SK-N-SH treated with all-trans-retinoic acid at 6 μM for 48 hours (cell line): ENCODE measurements around the gene TAGLN2.

Experiments
- ATAC-seq: fragments of 200-7000 bp; cut with Tn5 transposase; 3 replicates; pipeline ENCODE4 v1.9.1; 2020; ENCODE audit warnings: mild to moderate bottlenecking, moderate library complexity
- ARNTL ChIP-seq: fragments of 450-650 bp; formaldehyde crosslinking; IDR thresholded peaks from 2 replicates; pipeline ENCODE4 v1.5.0; 2020; ENCODE audit warnings: low read depth, mild to moderate bottlenecking, moderate library complexity, borderline replicate concordance
- BACH2 ChIP-seq: fragments of 250-450 bp; sonication (Bioruptor Pico); IDR thresholded peaks from 2 replicates; pipeline ENCODE4 v1.9.0; 2021; ENCODE audit warnings: mild to moderate bottlenecking, borderline replicate concordance
- CSDC2 ChIP-seq: fragments of 250-450 bp; sonication (Bioruptor Pico); IDR thresholded peaks from 2 replicates; pipeline ENCODE4 v1.5.0; 2020; ENCODE audit warnings: mild to moderate bottlenecking, moderate library complexity
- ESRRG ChIP-seq: fragments of 250-450 bp; sonication (Bioruptor Pico); IDR thresholded peaks from 2 replicates; pipeline ENCODE4 v1.6.1; 2021; ENCODE audit warnings: mild to moderate bottlenecking
- ISL1 ChIP-seq: fragments of 250-450 bp; sonication (Bioruptor Pico); IDR thresholded peaks from 2 replicates; pipeline ENCODE4 v2.1.2; 2022; ENCODE audit warnings: mild to moderate bottlenecking, moderate library complexity
- OSR1 ChIP-seq: fragments of 250-450 bp; sonication (Bioruptor Pico); IDR thresholded peaks from 2 replicates; pipeline ENCODE4 v1.8.0; 2022; ENCODE audit warnings: moderate library complexity, mild to moderate bottlenecking, inconsistent platforms
- PPARA ChIP-seq: fragments of 250-450 bp; sonication (Bioruptor Pico); IDR thresholded peaks from 2 replicates; pipeline ENCODE4 v1.5.0; 2020; ENCODE audit warnings: mild to moderate bottlenecking, borderline replicate concordance
- RARB ChIP-seq: fragments of 250-450 bp; sonication (Bioruptor Pico); IDR thresholded peaks from 2 replicates; pipeline ENCODE4 v1.8.0; 2021; ENCODE audit warnings: mild to moderate bottlenecking, moderate library complexity
- SNAI2 ChIP-seq: fragments of 250-450 bp; sonication (Bioruptor Pico); IDR thresholded peaks from 2 replicates; pipeline ENCODE4 v1.5.0; 2020; ENCODE audit warnings: mild to moderate bottlenecking, moderate library complexity
- TCF4 ChIP-seq: fragments of 250-450 bp; sonication (Bioruptor Pico); IDR thresholded peaks from 2 replicates; pipeline ENCODE4 v1.8.0; 2021; ENCODE audit warnings: mild to moderate bottlenecking, moderate library complexity, borderline replicate concordance
- TOX ChIP-seq: fragments of 250-450 bp; sonication (Bioruptor Pico); IDR thresholded peaks from 2 replicates; pipeline ENCODE4 v1.8.0; 2021; ENCODE audit warnings: mild to moderate bottlenecking, moderate library complexity, borderline replicate concordance
- ZC3H10 ChIP-seq: fragments of 250-450 bp; sonication (Bioruptor Pico); IDR thresholded peaks from 2 replicates; pipeline ENCODE4 v1.5.1; 2021; ENCODE audit warnings: mild to moderate bottlenecking, moderate library complexity
- ZFP3 ChIP-seq: fragments of 250-450 bp; sonication (Bioruptor Pico); IDR thresholded peaks from 2 replicates; pipeline ENCODE4 v1.5.0; 2020; ENCODE audit warnings: mild to moderate bottlenecking, moderate library complexity
- ZNF565 ChIP-seq: fragments of 450-650 bp; formaldehyde crosslinking; conservative IDR thresholded peaks from 2 replicates; pipeline ENCODE4 v1.5.0; 2020; ENCODE audit warnings: low read depth, mild to moderate bottlenecking, moderate library complexity
- ZNF70 ChIP-seq: fragments of 450-650 bp; formaldehyde crosslinking; IDR thresholded peaks from 2 replicates; pipeline ENCODE4 v1.5.0; 2020; ENCODE audit warnings: mild to moderate bottlenecking, moderate library complexity
- ZNF8 ChIP-seq: fragments of 450-650 bp; formaldehyde crosslinking; IDR thresholded peaks from 2 replicates; pipeline ENCODE4 v1.5.0; 2020; ENCODE audit warnings: mild to moderate bottlenecking, moderate library complexity
- TF ChIP-seq, protein P1 (sequence below): fragments of 250-450 bp; sonication (Bioruptor Pico); IDR thresholded peaks from 2 replicates; pipeline ENCODE4 v1.8.0; 2020; ENCODE audit warnings: mild to moderate bottlenecking, moderate library complexity, borderline replicate concordance
- TF ChIP-seq, protein P2 (sequence below): fragments of 250-450 bp; sonication (Bioruptor Pico); IDR thresholded peaks from 2 replicates; pipeline ENCODE4 v1.5.1; 2020; ENCODE audit warnings: low read depth, mild to moderate bottlenecking, moderate library complexity
- TF ChIP-seq, protein P3 (sequence below): fragments of 250-450 bp; sonication (Bioruptor Pico); IDR thresholded peaks from 2 replicates; pipeline ENCODE4 v1.8.0; 2021; ENCODE audit warnings: low read depth, mild to moderate bottlenecking, moderate library complexity, borderline replicate concordance
- TF ChIP-seq, protein P4 (sequence below): fragments of 250-450 bp; sonication (Bioruptor Pico); IDR thresholded peaks from 2 replicates; pipeline ENCODE4 v1.5.1; 2021; ENCODE audit warnings: mild to moderate bottlenecking, moderate library complexity
- TF ChIP-seq, protein P5 (sequence below): fragments of 250-450 bp; sonication (Bioruptor Pico); IDR thresholded peaks from 2 replicates; pipeline ENCODE4 v1.5.0; 2020; ENCODE audit warnings: mild to moderate bottlenecking, moderate library complexity

TAGLN2 gene

DNA sequence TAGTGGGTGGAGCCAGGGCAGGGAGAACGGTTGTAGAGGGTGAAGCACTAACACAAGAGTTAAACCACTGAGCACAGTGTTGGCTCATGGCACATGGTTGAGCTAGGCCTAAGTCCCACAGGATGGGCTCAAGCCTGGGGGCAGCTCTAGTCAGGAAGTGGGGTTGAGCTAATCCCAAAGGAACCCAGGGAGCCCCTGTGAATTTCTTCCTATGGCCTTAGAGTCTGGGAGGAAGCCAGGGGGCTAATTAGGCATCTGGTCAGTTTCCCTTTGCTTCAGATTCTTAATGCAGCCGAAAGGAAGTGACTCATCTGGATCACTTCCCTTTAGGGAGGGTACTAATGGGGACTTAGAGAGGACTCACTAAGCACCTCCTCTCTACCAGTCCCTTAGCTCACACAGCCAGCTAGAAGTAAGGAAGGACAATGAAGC lies 35.5 kb downstream of the TAGLN2 start (continued):
- TF ChIP-seq, protein P1, sequence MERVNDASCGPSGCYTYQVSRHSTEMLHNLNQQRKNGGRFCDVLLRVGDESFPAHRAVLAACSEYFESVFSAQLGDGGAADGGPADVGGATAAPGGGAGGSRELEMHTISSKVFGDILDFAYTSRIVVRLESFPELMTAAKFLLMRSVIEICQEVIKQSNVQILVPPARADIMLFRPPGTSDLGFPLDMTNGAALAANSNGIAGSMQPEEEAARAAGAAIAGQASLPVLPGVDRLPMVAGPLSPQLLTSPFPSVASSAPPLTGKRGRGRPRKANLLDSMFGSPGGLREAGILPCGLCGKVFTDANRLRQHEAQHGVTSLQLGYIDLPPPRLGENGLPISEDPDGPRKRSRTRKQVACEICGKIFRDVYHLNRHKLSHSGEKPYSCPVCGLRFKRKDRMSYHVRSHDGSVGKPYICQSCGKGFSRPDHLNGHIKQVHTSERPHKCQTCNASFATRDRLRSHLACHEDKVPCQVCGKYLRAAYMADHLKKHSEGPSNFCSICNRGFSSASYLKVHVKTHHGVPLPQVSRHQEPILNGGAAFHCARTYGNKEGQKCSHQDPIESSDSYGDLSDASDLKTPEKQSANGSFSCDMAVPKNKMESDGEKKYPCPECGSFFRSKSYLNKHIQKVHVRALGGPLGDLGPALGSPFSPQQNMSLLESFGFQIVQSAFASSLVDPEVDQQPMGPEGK (CRISPR knock-in tag) = no peak
- TF ChIP-seq CSDC2 (CRISPR knock-in tag) (no peak), PPARA (no peak), ZFP3 (CRISPR knock-in tag) (no peak), ZC3H10 (CRISPR knock-in tag) (no peak), BACH2 (CRISPR knock-in tag) (no peak), ZNF8 (CRISPR knock-in tag) (no peak)
- TF ChIP-seq, all 23 proteins: peak for 0

DNA sequence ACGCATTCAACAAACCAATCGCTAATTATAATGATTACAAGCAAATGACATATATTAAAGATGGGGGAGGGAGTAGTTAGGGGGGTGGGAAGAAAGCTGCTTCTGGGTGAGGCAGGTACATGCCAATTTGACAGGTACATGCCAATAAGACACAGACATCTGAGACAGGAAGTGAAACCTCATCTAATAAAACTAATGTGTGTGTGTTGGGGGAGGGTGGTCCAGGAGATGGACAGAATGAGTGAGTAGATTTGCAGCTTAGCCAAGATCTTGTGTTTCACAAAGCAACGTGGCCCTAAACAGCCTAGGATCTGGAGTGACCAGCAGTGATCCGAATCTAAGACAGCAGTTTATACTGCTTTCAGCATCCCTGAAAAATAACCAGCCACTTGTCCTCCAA lies 36.1 kb downstream of the TAGLN2 start:
- ATAC-seq = no peak
- no peak for TF ChIP-seq OSR1 (CRISPR knock-in tag)
- no peak for TF ChIP-seq ZNF8 (CRISPR knock-in tag)

DNA sequence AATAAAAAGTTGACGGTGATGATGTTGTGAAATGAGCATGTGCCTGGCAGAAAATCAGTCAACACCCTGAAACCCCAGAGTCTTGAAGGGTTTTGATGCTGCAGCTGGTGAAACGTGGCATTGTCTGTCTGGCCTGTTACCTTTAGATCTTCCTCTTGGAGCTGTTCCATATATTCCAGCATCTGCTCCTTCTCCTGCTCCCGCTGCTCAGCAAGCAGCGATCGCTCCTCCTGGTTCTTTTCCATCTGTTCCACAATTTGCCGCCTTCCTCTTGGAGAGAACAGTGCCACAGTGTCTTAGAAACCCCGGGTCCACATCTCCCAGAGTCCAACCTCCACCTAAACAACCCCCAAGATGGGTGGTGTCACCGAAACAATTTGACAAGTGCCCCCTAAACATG lies 41.0 kb downstream of the TAGLN2 start:
- TF ChIP-seq, protein P2, sequence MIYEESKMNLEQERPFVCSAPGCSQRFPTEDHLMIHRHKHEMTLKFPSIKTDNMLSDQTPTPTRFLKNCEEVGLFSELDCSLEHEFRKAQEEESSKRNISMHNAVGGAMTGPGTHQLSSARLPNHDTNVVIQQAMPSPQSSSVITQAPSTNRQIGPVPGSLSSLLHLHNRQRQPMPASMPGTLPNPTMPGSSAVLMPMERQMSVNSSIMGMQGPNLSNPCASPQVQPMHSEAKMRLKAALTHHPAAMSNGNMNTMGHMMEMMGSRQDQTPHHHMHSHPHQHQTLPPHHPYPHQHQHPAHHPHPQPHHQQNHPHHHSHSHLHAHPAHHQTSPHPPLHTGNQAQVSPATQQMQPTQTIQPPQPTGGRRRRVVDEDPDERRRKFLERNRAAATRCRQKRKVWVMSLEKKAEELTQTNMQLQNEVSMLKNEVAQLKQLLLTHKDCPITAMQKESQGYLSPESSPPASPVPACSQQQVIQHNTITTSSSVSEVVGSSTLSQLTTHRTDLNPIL (CRISPR knock-in tag) = no peak
- no peak for TF ChIP-seq TCF4
- TF ChIP-seq, protein P3, sequence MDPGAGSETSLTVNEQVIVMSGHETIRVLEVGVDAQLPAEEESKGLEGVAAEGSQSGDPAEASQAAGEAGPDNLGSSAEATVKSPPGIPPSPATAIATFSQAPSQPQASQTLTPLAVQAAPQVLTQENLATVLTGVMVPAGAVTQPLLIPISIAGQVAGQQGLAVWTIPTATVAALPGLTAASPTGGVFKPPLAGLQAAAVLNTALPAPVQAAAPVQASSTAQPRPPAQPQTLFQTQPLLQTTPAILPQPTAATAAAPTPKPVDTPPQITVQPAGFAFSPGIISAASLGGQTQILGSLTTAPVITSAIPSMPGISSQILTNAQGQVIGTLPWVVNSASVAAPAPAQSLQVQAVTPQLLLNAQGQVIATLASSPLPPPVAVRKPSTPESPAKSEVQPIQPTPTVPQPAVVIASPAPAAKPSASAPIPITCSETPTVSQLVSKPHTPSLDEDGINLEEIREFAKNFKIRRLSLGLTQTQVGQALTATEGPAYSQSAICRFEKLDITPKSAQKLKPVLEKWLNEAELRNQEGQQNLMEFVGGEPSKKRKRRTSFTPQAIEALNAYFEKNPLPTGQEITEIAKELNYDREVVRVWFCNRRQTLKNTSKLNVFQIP (CRISPR knock-in tag) = no peak
- no peak for TF ChIP-seq ISL1 (CRISPR knock-in tag)
- TF ChIP-seq OSR1 (CRISPR knock-in tag) = no peak
- no peak for TF ChIP-seq ESRRG (CRISPR knock-in tag)
- TF ChIP-seq ZNF8 (CRISPR knock-in tag) = no peak
- TF ChIP-seq BACH2 (CRISPR knock-in tag) = no peak
- no peak for TF ChIP-seq RARB (CRISPR knock-in tag)
- TF ChIP-seq, protein P4, sequence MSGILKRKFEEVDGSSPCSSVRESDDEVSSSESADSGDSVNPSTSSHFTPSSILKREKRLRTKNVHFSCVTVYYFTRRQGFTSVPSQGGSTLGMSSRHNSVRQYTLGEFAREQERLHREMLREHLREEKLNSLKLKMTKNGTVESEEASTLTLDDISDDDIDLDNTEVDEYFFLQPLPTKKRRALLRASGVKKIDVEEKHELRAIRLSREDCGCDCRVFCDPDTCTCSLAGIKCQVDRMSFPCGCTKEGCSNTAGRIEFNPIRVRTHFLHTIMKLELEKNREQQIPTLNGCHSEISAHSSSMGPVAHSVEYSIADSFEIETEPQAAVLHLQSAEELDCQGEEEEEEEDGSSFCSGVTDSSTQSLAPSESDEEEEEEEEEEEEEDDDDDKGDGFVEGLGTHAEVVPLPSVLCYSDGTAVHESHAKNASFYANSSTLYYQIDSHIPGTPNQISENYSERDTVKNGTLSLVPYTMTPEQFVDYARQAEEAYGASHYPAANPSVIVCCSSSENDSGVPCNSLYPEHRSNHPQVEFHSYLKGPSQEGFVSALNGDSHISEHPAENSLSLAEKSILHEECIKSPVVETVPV (CRISPR knock-in tag) = no peak
- TF ChIP-seq PPARA = no peak
- no peak for TF ChIP-seq ARNTL
- TF ChIP-seq ZC3H10 (CRISPR knock-in tag) = no peak
- TF ChIP-seq TOX (CRISPR knock-in tag) = no peak
- TF ChIP-seq, protein P5, sequence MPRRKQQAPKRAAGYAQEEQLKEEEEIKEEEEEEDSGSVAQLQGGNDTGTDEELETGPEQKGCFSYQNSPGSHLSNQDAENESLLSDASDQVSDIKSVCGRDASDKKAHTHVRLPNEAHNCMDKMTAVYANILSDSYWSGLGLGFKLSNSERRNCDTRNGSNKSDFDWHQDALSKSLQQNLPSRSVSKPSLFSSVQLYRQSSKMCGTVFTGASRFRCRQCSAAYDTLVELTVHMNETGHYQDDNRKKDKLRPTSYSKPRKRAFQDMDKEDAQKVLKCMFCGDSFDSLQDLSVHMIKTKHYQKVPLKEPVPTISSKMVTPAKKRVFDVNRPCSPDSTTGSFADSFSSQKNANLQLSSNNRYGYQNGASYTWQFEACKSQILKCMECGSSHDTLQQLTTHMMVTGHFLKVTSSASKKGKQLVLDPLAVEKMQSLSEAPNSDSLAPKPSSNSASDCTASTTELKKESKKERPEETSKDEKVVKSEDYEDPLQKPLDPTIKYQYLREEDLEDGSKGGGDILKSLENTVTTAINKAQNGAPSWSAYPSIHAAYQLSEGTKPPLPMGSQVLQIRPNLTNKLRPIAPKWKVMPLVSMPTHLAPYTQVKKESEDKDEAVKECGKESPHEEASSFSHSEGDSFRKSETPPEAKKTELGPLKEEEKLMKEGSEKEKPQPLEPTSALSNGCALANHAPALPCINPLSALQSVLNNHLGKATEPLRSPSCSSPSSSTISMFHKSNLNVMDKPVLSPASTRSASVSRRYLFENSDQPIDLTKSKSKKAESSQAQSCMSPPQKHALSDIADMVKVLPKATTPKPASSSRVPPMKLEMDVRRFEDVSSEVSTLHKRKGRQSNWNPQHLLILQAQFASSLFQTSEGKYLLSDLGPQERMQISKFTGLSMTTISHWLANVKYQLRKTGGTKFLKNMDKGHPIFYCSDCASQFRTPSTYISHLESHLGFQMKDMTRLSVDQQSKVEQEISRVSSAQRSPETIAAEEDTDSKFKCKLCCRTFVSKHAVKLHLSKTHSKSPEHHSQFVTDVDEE (CRISPR knock-in tag) = no peak
- TF ChIP-seq ZFP3 (CRISPR knock-in tag) = no peak
- TF ChIP-seq ZNF70 = no peak
- no peak for TF ChIP-seq SNAI2 (CRISPR knock-in tag)
- no peak for TF ChIP-seq ZNF565 (CRISPR knock-in tag)
- ATAC-seq = no peak

DNA sequence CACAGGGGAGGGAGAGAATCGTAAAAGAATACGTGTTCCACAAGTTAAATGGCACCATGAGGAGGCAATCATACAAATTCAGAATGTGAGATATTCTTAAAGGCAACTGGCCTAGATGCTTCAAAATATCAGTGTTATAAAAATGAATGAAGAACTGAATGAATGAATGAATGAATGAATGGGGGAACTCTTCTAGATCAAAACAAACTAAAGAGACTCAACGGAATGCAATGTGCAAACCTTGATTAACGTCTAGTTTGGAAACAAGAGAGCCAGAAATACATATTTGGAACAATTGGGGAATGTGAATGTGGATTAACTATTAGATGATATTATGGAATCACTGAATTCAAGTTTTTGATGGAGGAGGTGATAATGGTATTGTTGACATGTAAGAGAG lies 42.2 kb downstream of the TAGLN2 start:
- TF ChIP-seq, protein P5 (CRISPR knock-in tag) = no peak
- no peak for TF ChIP-seq ARNTL
- no peak for TF ChIP-seq ZFP3 (CRISPR knock-in tag)
- TF ChIP-seq ESRRG (CRISPR knock-in tag) = no peak
- no peak for TF ChIP-seq ZNF70
- no peak for TF ChIP-seq SNAI2 (CRISPR knock-in tag)
- no peak for TF ChIP-seq CSDC2 (CRISPR knock-in tag)
- TF ChIP-seq, protein P4 (CRISPR knock-in tag) = no peak
- TF ChIP-seq, protein P2 (CRISPR knock-in tag) = no peak
- no peak for ATAC-seq
